Transverse colon (tissue), 4 donors: ENCODE measurements around the gene ZNF211. TPM values are rescaled to one million over a fixed set of nuclear protein-coding genes. Genes with fewer than 3 reads are reported as not detected.

Experiments
- DNase-seq: peaks from one replicate; pipeline ENCODE4 v3.0.0-alpha.2; 2019
- H3K27ac ChIP-seq, 4 donors: fragments of 200-600 bp; sonication (generic); 2 replicates each; pipeline ENCODE4 v1.5.1; 2016 to 2018; ENCODE audit warnings: inconsistent platforms in 4 of 4
- H3K27me3 ChIP-seq: fragments of 200-600 bp; sonication (generic); 2 replicates; pipeline ENCODE4 v1.5.1; 2017; ENCODE audit warnings: inconsistent platforms
- H3K36me3 ChIP-seq, 4 donors: fragments of 200-600 bp; sonication (generic); 2 replicates each; pipeline ENCODE4 v1.5.1; 2017 to 2019; ENCODE audit warnings: inconsistent platforms in 4 of 4
- H3K4me1 ChIP-seq, 4 donors: fragments of 200-600 bp; sonication (generic); 2 replicates each; pipeline ENCODE4 v1.5.1; 2017 to 2020; ENCODE audit warnings: inconsistent platforms in 4 of 4
- H3K4me3 ChIP-seq, 4 donors: fragments of 200-600 bp; sonication (generic); 1 replicate in 1 of 4; 2 replicates in 3 of 4; pipeline versions ENCODE4 v1.5.1 to v1.6.1; 2017 to 2019; ENCODE audit warnings: inconsistent platforms in 4 of 4
- H3K9me3 ChIP-seq, 2 donors: fragments of 200-600 bp; sonication (generic); 2 replicates each; pipeline ENCODE4 v1.5.1; 2017 to 2019; ENCODE audit warnings: inconsistent platforms in 2 of 2
- CTCF ChIP-seq, 5 experiments: fragments of 200-600 bp in 3 of 5; fragments of 450-650 bp in 2 of 5; sonication (generic) in 3 of 5; IDR thresholded peaks; 1 replicate in 2 of 5; 2 replicates in 3 of 5; pipeline ENCODE4 v1.5.1; 2016 to 2017; ENCODE audit warnings: antibody characterized with exemption in 5 of 5, inconsistent platforms in 3 of 5, mild to moderate bottlenecking in 2 of 5, moderate library complexity in 1 of 5
- EP300 ChIP-seq: sonication (generic); formaldehyde crosslinking; IDR thresholded peaks from one replicate; pipeline ENCODE4 v1.6.1; 2017; ENCODE audit warnings: antibody characterized with exemption, low read depth
- POLR2A ChIP-seq: fragments of 450-650 bp; IDR thresholded peaks from one replicate; pipeline ENCODE4 v1.6.1; 2016; ENCODE audit warnings: antibody characterized with exemption, mild to moderate bottlenecking, moderate library complexity
- POLR2AphosphoS5 ChIP-seq, 3 donors: sonication (generic); formaldehyde crosslinking; IDR thresholded peaks; one replicate each; pipeline ENCODE4 v1.6.1; 2016; ENCODE audit warnings: antibody characterized with exemption in 3 of 3
- WGBS, 2 donors: methylation state at CpG; one replicate each; pipeline ENCODE4 v1.1.5; 2018; ENCODE audit warnings: low coverage in 1 of 2; 5-methylcytosine and 5-hydroxymethylcytosine counted together
- in situ Hi-C, 4 donors: fragments of 200-750 bp; cut with MboI; loops; one replicate each; pipeline versions ENCODE4 v1.15.0 to v1.15.1; 2017; ENCODE audit warnings: low sequenced_read_pairs in 3 of 4, low pct_ligation_motif_present in 1 of 4, low pct_unique_long_range_greater_than_20kb in 1 of 4
- intact Hi-C: fragments of 100-400 bp; cut with DNase I; formaldehyde crosslinking; loops from one replicate; pipeline ENCODE4 v1.15.1; 2023; ENCODE audit warnings: low total_unique reads
- total RNA-seq, 4 donors: library from RNA; depleted of rRNA; stranded (reverse); fragments of >200 nt; gene quantifications; one replicate each; pipeline ENCODE4 v1.1.0, GENCODE V29; 2016

Gene ZNF211
- total RNA-seq, 4 donors from 2014 or later = 5.6 to 60.1 (median 15.3) TPM

GRCh38 chr19:57620673-57621348 is 12.2 kb upstream of the ZNF211 start:
- no peak for DNase-seq
- intact Hi-C loops = no loop called here
- WGBS, 2 donors = 97% methylated on average over 5 to 10 of the region's 10 CpGs
- Histone ChIP-seq H3K9me3 (peaks cover 98 to 99% of the 10 kb centered on the region in 2 donors), H3K4me3 (no peak overlapping the region), H3K27me3 (no peaks in the 10 kb centered on the region), H3K36me3 (peaks cover 13 to 82% (median 48%) of the 10 kb centered on the region in 4 donors), H3K27ac (no peak overlapping the region), H3K4me1 (no peaks in the 10 kb centered on the region)
- no peak for TF ChIP-seq CTCF (IDR thresholded peaks at IDR 0.05)
- TF ChIP-seq POLR2A = no peak
- TF ChIP-seq POLR2AphosphoS5 (IDR thresholded peaks at IDR 0.05) = no peak
- TF ChIP-seq EP300 = no peak
- in situ Hi-C loops = no loop called here

GRCh38 chr19:57623091-57623490 is 9.9 kb upstream of the ZNF211 start:
- TF ChIP-seq EP300 (no peak), POLR2A (no peak), POLR2AphosphoS5 (IDR thresholded peaks at IDR 0.05) (no peak), CTCF (IDR thresholded peaks at IDR 0.05) (no peak)
- H3K4me3 ChIP-seq = no peak overlapping the region
- no peak overlapping the region for H3K27ac ChIP-seq
- H3K4me1 ChIP-seq = no peaks in the 10 kb centered on the region
- peaks cover 13 to 62% (median 36%) of the 10 kb centered on the region in 4 donors for H3K36me3 ChIP-seq
- intact Hi-C loops (no loop called here), in situ Hi-C loops (no loop called here)
- H3K27me3 ChIP-seq = no peaks in the 10 kb centered on the region
- no peak for DNase-seq
- H3K9me3 ChIP-seq = peaks cover 86 to 93% of the 10 kb centered on the region in 2 donors

- H3K4me3 ChIP-seq = peak overlapping the region in 3 of 4 donors; percentile 63 to 73 (median 66)
- peak overlapping the region in 2 of 4 donors; percentile 74 to 85 for H3K27ac ChIP-seq
- no peaks in the 10 kb centered on the region for H3K27me3 ChIP-seq
- in situ Hi-C loops = no loop called here
- TF ChIP-seq POLR2AphosphoS5 (IDR thresholded peaks at IDR 0.05) (no peak), EP300 (no peak), CTCF (IDR thresholded peaks at IDR 0.05) (no peak), POLR2A (no peak)
- intact Hi-C loops = no loop called here
- DNase-seq = no peak
- peaks cover 0 to 45% (median 20%) of the 10 kb centered on the region in 4 donors for H3K36me3 ChIP-seq
- peaks cover 4 to 14% (median 10%) of the 10 kb centered on the region in 4 donors for H3K4me1 ChIP-seq
- WGBS, 2 donors = 58 to 73% methylated on average over 3 to 6 of the region's 6 CpGs
- H3K9me3 ChIP-seq = peaks cover 31% of the 10 kb centered on the region in 2 donors
These were observed 814 bp downstream of the ZNF211 start for GRCh38 chr19:57633832-57634131.

GRCh38 chr19:57637379-57637778 is 4.4 kb downstream of the ZNF211 start:
- no peak for DNase-seq
- intact Hi-C loops = no loop called here
- no peaks in the 10 kb centered on the region for H3K27me3 ChIP-seq
- no peak overlapping the region for H3K4me3 ChIP-seq
- no peak for TF ChIP-seq CTCF (IDR thresholded peaks at IDR 0.05)
- TF ChIP-seq POLR2AphosphoS5 (IDR thresholded peaks at IDR 0.05) = no peak
- TF ChIP-seq EP300 = no peak
- no peak for TF ChIP-seq POLR2A
- H3K4me1 ChIP-seq = peaks cover 4 to 14% (median 10%) of the 10 kb centered on the region in 4 donors
- peaks cover 0 to 80% (median 45%) of the 10 kb centered on the region in 4 donors for H3K36me3 ChIP-seq
- H3K27ac ChIP-seq = no peak overlapping the region
- 84 to 86% methylated on average over 4 of the region's 4 CpGs for WGBS, 2 donors
- in situ Hi-C loops = no loop called here
- H3K9me3 ChIP-seq = peaks cover 60 to 64% of the 10 kb centered on the region in 2 donors
